ENCODE measurements around the gene PERP.
"Not testable (repeated sequence)": the region's sequence is repeated elsewhere in the genome, so short reads cannot be mapped to it uniquely, and the experiment has no call there.

- TF ChIP-seq, protein P1, sequence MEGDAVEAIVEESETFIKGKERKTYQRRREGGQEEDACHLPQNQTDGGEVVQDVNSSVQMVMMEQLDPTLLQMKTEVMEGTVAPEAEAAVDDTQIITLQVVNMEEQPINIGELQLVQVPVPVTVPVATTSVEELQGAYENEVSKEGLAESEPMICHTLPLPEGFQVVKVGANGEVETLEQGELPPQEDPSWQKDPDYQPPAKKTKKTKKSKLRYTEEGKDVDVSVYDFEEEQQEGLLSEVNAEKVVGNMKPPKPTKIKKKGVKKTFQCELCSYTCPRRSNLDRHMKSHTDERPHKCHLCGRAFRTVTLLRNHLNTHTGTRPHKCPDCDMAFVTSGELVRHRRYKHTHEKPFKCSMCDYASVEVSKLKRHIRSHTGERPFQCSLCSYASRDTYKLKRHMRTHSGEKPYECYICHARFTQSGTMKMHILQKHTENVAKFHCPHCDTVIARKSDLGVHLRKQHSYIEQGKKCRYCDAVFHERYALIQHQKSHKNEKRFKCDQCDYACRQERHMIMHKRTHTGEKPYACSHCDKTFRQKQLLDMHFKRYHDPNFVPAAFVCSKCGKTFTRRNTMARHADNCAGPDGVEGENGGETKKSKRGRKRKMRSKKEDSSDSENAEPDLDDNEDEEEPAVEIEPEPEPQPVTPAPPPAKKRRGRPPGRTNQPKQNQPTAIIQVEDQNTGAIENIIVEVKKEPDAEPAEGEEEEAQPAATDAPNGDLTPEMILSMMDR (IDR thresholded peaks at IDR 0.05; ENCODE audit: insufficient read depth, low read depth, low read length), result not testable (repeated sequence)
- TF ChIP-seq EZH2 (IDR thresholded peaks at IDR 0.05; ENCODE audit: insufficient read depth, low read length), result not testable (repeated sequence)
Measured at GRCh38 chr6:138119229-138119628, 12.0 kb upstream of the PERP start.
